Neural crest cell (in vitro differentiated cells): ENCODE data around the gene SLC30A3. TPM values are rescaled to one million over a fixed set of nuclear protein-coding genes. Genes with fewer than 3 reads are reported as not detected.

Experiments used
- DNase-seq: peaks from one replicate; pipeline ENCODE4 v3.0.0; 2021; ENCODE audit warnings: low read depth, mixed read lengths, low spot score
- H3K27ac Mint-ChIP-seq: one replicate; pipeline ENCODE4 v1.8.0; 2021; ENCODE audit warnings: mild to moderate bottlenecking, mixed read lengths; ENCODE audit not compliant: unreplicated experiment
- H3K27me3 Mint-ChIP-seq: 2 replicates; pipeline ENCODE4 v1.8.0; 2021; ENCODE audit warnings: low read depth, mild to moderate bottlenecking, mixed read lengths
- H3K36me3 Mint-ChIP-seq: 2 replicates; pipeline ENCODE4 v1.8.0; 2021; ENCODE audit warnings: low read depth, mild to moderate bottlenecking, mixed read lengths
- H3K4me1 Mint-ChIP-seq: 2 replicates; pipeline ENCODE4 v1.8.0; 2021; ENCODE audit warnings: mixed read lengths
- H3K4me3 Mint-ChIP-seq: one replicate; pipeline ENCODE4 v1.8.0; 2021; ENCODE audit warnings: mild to moderate bottlenecking, mixed read lengths
- H3K9me3 Mint-ChIP-seq: 2 replicates; pipeline ENCODE4 v1.8.0; 2021; ENCODE audit warnings: mixed read lengths
- total RNA-seq: library from RNA; stranded (reverse); gene quantifications from 2 replicates; pipeline ENCODE4 v1.2.1, GENCODE V29; 2021
- TF ChIP-seq, protein P1 (sequence below): fragments of 200-600 bp; sonication (generic); conservative IDR thresholded peaks from 2 replicates; pipeline ENCODE4 v1.5.0; 2021; ENCODE audit warnings: antibody characterized with exemption, mild to moderate bottlenecking

The SLC30A3 gene
- total RNA-seq, 1 donor from 2014 or later, result 0.93 TPM

DNA sequence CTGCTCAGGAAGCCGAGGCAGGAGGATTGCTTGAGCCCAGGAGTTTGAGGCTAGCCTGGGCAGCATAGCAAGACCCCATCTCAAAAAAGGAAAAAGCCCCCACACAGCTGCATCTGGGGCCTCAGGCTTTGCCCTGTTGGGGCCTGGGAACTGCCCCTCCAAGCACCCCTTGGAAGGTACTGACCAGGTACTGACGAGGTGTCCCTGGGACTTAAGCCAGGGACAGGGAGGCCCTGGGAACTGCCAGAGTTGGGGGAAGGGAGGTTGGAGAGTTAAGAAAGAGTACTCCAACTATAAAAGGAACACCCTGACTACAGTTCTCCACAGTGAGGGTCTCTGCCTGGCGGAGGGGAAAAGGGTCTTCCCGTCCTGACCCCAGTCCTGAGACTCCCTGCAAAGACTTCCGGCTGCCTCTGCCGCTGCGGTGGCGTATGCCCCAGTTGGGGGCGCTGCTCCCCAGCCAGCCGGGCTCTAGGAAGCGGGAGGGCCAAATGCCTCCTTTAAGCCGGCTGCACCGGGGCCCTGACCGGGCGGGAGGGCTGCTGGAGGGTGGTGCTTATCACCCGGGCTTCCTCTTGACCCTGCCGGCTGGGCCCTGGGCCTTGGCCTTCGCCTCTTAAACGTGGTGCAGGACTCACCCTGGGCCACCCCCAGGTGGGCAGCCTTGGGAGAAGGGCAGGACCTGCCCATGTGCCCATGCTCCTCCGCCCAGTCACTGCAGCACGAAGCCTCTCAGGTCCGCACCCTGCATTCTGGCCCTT, 12.8 kb downstream of the SLC30A3 start:
- Mint-ChIP-seq H3K36me3 (no peaks in the 10 kb centered on the region), H3K4me3 (no peak overlapping the region), H3K27ac (no peak overlapping the region), H3K27me3 (peaks cover 16% of the 10 kb centered on the region), H3K9me3 (no peaks in the 10 kb centered on the region), H3K4me1 (peaks cover 8% of the 10 kb centered on the region)
- TF ChIP-seq, protein P1, sequence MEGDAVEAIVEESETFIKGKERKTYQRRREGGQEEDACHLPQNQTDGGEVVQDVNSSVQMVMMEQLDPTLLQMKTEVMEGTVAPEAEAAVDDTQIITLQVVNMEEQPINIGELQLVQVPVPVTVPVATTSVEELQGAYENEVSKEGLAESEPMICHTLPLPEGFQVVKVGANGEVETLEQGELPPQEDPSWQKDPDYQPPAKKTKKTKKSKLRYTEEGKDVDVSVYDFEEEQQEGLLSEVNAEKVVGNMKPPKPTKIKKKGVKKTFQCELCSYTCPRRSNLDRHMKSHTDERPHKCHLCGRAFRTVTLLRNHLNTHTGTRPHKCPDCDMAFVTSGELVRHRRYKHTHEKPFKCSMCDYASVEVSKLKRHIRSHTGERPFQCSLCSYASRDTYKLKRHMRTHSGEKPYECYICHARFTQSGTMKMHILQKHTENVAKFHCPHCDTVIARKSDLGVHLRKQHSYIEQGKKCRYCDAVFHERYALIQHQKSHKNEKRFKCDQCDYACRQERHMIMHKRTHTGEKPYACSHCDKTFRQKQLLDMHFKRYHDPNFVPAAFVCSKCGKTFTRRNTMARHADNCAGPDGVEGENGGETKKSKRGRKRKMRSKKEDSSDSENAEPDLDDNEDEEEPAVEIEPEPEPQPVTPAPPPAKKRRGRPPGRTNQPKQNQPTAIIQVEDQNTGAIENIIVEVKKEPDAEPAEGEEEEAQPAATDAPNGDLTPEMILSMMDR, result peak; percentile 72
- DNase-seq, result peak; percentile 70

DNA sequence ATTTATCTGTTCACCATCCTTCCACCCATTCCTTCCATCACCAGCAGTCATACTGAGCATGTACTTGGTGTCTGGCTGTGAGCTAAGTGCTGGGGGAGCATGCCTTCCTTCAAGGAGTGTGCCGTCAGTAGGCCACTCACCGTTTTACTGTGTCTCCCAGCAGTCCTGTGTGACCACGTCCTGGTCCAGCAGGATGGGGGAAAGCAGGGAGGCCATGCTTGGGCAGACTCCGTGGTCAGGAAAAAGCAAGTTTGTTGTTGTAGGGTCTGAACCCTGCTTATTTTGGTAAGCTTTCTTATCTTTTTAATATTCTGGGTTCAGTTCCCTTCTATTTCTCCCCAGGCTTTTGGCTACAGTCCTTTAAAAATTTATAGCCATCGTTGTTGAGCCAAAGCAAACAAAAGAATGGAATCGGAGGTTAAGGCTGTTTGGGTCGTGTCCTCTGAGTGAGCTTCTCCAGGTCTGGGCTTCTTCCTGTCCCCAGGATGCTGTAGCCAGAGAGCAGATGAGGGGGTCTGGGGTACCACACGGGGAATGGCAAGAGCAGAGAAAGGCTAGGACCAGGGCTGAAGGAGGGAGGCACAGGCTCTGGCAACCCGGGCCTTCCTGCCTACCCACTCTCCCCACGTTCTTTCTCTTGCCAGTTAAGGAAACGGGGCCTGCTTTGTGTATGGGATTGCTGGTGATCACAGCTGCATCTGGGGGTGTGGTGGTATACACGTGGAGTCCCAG, 13.5 kb downstream of the SLC30A3 start:
- no peaks in the 10 kb centered on the region for H3K36me3 Mint-ChIP-seq
- TF ChIP-seq, protein P1, result no peak
- H3K27me3 Mint-ChIP-seq, result peaks cover 10% of the 10 kb centered on the region
- DNase-seq, result no peak
- H3K9me3 Mint-ChIP-seq, result no peaks in the 10 kb centered on the region
- peak overlapping the region; percentile 27 for H3K27ac Mint-ChIP-seq
- no peak overlapping the region for H3K4me3 Mint-ChIP-seq
- peaks cover 6% of the 10 kb centered on the region for H3K4me1 Mint-ChIP-seq

DNA sequence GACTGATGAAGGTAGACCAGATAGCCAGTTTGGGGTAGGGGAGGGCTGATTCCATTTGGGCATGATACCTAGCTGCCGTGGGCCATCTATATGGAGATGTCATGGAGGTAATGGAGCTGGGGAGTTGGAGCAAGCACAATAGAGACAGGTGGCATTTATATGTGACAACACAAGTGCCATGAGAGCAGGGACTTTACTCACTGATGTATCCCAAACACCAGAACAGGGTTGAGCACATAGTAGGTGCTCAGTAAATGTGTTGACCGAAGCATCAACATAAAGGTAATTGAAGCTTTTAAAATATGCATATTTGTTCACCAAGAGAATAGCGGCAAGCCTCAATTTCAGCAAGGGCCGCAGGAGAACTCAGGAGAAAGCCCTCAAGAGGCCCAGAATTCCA, 15.0 kb downstream of the SLC30A3 start:
- Mint-ChIP-seq H3K4me1 (peaks cover 5% of the 10 kb centered on the region), H3K36me3 (no peaks in the 10 kb centered on the region), H3K9me3 (no peaks in the 10 kb centered on the region), H3K4me3 (no peak overlapping the region), H3K27me3 (peaks cover 10% of the 10 kb centered on the region), H3K27ac (no peak overlapping the region)
- TF ChIP-seq, protein P1, result no peak
- no peak for DNase-seq

DNA sequence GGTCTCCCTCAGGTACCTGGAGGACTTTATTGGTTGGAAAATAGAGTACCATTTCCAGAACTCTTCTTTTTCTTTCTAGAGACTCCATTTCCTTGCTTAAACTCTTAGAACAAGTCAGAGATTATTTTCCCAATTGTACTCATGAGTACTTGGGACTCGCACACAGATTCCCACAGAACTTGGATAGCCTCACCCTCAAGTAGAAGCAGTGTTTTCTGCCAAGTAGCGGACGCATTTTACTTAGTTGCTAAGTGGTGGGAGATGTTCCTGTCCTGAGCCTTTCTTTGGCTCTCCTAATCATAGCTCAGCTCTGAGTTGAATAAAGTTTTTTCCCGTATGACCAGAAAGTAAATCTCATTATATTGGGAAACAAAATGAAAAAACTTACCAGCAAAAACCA, 17.2 kb downstream of the SLC30A3 start:
- Mint-ChIP-seq H3K9me3 (no peaks in the 10 kb centered on the region), H3K27ac (no peak overlapping the region)

DNA sequence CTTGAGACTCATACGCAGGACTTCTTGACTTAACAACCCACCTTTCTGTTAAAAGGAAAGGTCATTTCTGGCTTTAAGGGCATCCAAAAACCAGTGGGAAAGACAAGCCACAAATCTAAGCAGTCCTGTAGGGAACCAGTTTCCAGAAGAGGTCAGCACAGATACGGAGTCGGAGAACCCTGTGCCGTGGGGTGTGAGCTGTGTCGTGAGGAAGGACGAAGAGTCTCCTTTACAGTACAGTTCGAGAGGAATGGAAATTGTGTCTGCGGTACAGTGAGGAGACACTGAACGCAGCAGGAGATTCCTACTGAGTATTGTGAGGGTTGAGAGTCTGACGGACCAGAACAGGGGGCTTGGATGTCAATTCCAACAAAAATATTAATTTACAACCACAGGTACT, 17.7 kb downstream of the SLC30A3 start:
- Mint-ChIP-seq H3K9me3 (no peaks in the 10 kb centered on the region), H3K36me3 (peaks cover 7% of the 10 kb centered on the region), H3K27me3 (peaks cover 5% of the 10 kb centered on the region), H3K4me3 (no peak overlapping the region), H3K4me1 (no peaks in the 10 kb centered on the region), H3K27ac (no peak overlapping the region)
- no peak for DNase-seq
- TF ChIP-seq, protein P1, result no peak

More for the DNA sequence above, 17.2 kb downstream of the SLC30A3 start:
- Mint-ChIP-seq H3K36me3 (peaks cover 4% of the 10 kb centered on the region), H3K27me3 (peaks cover 5% of the 10 kb centered on the region), H3K4me1 (no peaks in the 10 kb centered on the region), H3K4me3 (no peak overlapping the region)
- DNase-seq, result no peak
- TF ChIP-seq, protein P1, result no peak
